Loucy (cell line): ENCODE measurements around the gene OR2F1.

Source experiments
- H2AFZ ChIP-seq: fragments of 200-600 bp; sonication (generic); 2 replicates; pipeline ENCODE4 v1.6.0; 2016; ENCODE audit warnings: antibody characterized with exemption, mild to moderate bottlenecking, low read length, moderate library complexity
- H3F3A ChIP-seq: fragments of 200-600 bp; 2 replicates; pipeline ENCODE4 v1.6.0; 2016; ENCODE audit warnings: antibody characterized with exemption, low read depth, mild to moderate bottlenecking
- H3K27me3 ChIP-seq: fragments of 200-600 bp; sonication (generic); 2 replicates; pipeline ENCODE4 v1.6.1; 2014; ENCODE audit warnings: low read length, mild to moderate bottlenecking; ENCODE audit not compliant: insufficient read depth, poor library complexity, severe bottlenecking
- H3K36me3 ChIP-seq: fragments of 200-600 bp; sonication (generic); 2 replicates; pipeline ENCODE4 v1.6.1; 2016; ENCODE audit warnings: low read length; ENCODE audit not compliant: insufficient read depth
- H3K4me1 ChIP-seq: fragments of 200-600 bp; sonication (generic); 2 replicates; pipeline ENCODE4 v1.5.1; 2014; ENCODE audit warnings: low read length, mild to moderate bottlenecking; ENCODE audit not compliant: insufficient read depth, poor library complexity, severe bottlenecking
- H3K4me2 ChIP-seq: fragments of 200-600 bp; sonication (generic); 2 replicates; pipeline ENCODE4 v1.6.0; 2014; ENCODE audit warnings: antibody characterized with exemption, low read length, low read depth, mild to moderate bottlenecking; ENCODE audit not compliant: poor library complexity, severe bottlenecking
- H3K4me3 ChIP-seq: fragments of 200-600 bp; sonication (generic); 2 replicates; pipeline ENCODE4 v1.5.1; 2014; ENCODE audit warnings: low read length, mild to moderate bottlenecking, mixed read lengths; ENCODE audit not compliant: poor library complexity, severe bottlenecking
- H3K79me2 ChIP-seq: fragments of 200-600 bp; sonication (generic); 2 replicates; pipeline ENCODE4 v1.6.1; 2014; ENCODE audit warnings: low read length; ENCODE audit not compliant: insufficient read depth
- H3K9ac ChIP-seq: fragments of 200-600 bp; sonication (generic); 2 replicates; pipeline ENCODE4 v1.6.0; 2014; ENCODE audit warnings: mild to moderate bottlenecking, low read depth, low read length, moderate library complexity; ENCODE audit not compliant: poor library complexity, severe bottlenecking
- H3K9me2 ChIP-seq: fragments of 200-600 bp; sonication (generic); replicated peaks from 2 replicates; pipeline ENCODE4 v1.6.1; 2016; ENCODE audit warnings: low read depth, low read length, mixed read lengths
- H3K9me3 ChIP-seq: fragments of 200-600 bp; sonication (generic); 2 replicates; pipeline ENCODE4 v1.6.1; 2014; ENCODE audit warnings: mild to moderate bottlenecking, antibody characterized with exemption, low read length, low read depth; ENCODE audit not compliant: insufficient read depth
- H4K20me1 ChIP-seq: fragments of 200-600 bp; sonication (generic); 2 replicates; pipeline ENCODE4 v1.6.0; 2014; ENCODE audit warnings: antibody characterized with exemption, low read length, mild to moderate bottlenecking; ENCODE audit not compliant: insufficient read depth, poor library complexity, severe bottlenecking
- EZH2phosphoT487 ChIP-seq: fragments of 200-600 bp; IDR thresholded peaks from 2 replicates; pipeline ENCODE4 v1.6.1; 2018; ENCODE audit warnings: antibody characterized with exemption, mild to moderate bottlenecking, moderate library complexity, borderline replicate concordance
- TF ChIP-seq, protein P1 (sequence below): fragments of 200-600 bp; sonication (generic); conservative IDR thresholded peaks from 2 replicates; pipeline ENCODE4 v1.5.1; 2014; ENCODE audit warnings: mild to moderate bottlenecking, antibody characterized with exemption, low read length

Gene OR2F1

DNA sequence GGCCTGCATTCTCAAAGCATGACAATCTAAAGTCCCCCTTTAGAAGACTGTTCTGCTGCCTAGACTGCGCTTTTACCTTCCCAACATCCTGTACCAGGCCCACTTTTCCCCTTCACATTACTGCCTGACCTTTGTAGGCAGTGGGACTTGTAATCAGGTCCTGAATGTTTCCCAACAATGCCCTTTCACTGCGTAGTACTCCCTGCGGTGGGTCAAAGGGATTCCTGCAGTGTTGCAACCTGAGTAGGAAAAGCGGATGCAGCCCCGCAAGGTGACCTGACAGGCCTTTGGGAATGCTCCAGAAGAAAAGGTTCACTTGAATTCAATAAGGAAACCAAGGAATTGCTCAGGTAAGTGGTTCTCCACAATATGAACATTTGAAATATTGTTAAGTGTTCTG, 47.7 kb upstream of the OR2F1 start:
- H3K9ac ChIP-seq: no peak overlapping the region
- H3K79me2 ChIP-seq: no peaks in the 10 kb centered on the region
- H2AFZ ChIP-seq: no peak overlapping the region
- H3K27me3 ChIP-seq: no peaks in the 10 kb centered on the region
- H4K20me1 ChIP-seq: no peaks in the 10 kb centered on the region
- no peaks in the 10 kb centered on the region for H3F3A ChIP-seq
- no peak for TF ChIP-seq EZH2phosphoT487
- TF ChIP-seq, protein P1, sequence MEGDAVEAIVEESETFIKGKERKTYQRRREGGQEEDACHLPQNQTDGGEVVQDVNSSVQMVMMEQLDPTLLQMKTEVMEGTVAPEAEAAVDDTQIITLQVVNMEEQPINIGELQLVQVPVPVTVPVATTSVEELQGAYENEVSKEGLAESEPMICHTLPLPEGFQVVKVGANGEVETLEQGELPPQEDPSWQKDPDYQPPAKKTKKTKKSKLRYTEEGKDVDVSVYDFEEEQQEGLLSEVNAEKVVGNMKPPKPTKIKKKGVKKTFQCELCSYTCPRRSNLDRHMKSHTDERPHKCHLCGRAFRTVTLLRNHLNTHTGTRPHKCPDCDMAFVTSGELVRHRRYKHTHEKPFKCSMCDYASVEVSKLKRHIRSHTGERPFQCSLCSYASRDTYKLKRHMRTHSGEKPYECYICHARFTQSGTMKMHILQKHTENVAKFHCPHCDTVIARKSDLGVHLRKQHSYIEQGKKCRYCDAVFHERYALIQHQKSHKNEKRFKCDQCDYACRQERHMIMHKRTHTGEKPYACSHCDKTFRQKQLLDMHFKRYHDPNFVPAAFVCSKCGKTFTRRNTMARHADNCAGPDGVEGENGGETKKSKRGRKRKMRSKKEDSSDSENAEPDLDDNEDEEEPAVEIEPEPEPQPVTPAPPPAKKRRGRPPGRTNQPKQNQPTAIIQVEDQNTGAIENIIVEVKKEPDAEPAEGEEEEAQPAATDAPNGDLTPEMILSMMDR: no peak
- H3K4me2 ChIP-seq: no peak overlapping the region
- H3K9me3 ChIP-seq: no peaks in the 10 kb centered on the region
- no peaks in the 10 kb centered on the region for H3K4me1 ChIP-seq
- no peaks in the 10 kb centered on the region for H3K9me2 ChIP-seq
- H3K4me3 ChIP-seq: no peak overlapping the region
- H3K36me3 ChIP-seq: no peaks in the 10 kb centered on the region

GRCh38 chr7:143908120-143908519, 46.5 kb upstream of the OR2F1 start:
- Histone ChIP-seq H3K9me2 (no peaks in the 10 kb centered on the region), H3K4me1 (no peaks in the 10 kb centered on the region), H3K9me3 (no peaks in the 10 kb centered on the region), H3K27me3 (no peaks in the 10 kb centered on the region), H3K4me2 (no peak overlapping the region), H2AFZ (no peak overlapping the region), H3K9ac (no peak overlapping the region), H3F3A (no peaks in the 10 kb centered on the region), H3K36me3 (no peaks in the 10 kb centered on the region), H3K79me2 (no peaks in the 10 kb centered on the region), H3K4me3 (no peak overlapping the region), H4K20me1 (no peaks in the 10 kb centered on the region)
- TF ChIP-seq, protein P1: no peak
- TF ChIP-seq EZH2phosphoT487: no peak

DNA sequence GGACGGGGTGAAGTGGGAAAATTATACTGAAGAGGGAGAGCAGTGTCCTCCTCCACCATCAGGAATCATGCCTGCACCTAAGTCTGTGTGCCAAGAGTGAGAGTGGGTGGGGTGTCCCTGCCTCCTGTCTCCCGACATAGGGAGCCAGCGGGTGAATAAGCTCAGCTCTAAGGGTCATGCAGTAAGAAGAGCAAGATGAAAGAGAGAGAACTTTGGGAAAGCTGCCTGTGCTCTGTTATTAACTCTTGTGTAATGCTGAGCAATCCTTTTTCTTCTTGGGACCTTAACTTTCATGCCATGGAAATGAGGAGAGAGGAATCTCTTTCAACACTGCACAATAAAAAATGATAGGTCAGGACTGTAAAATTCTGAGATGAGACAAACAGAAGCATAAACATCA, 44.8 kb upstream of the OR2F1 start:
- H3K9ac ChIP-seq: no peak overlapping the region
- no peak overlapping the region for H3K4me2 ChIP-seq
- no peaks in the 10 kb centered on the region for H3K36me3 ChIP-seq

More for the DNA sequence above, 44.8 kb upstream of the OR2F1 start:
- no peaks in the 10 kb centered on the region for H3K9me2 ChIP-seq
- no peaks in the 10 kb centered on the region for H3K4me1 ChIP-seq
- no peaks in the 10 kb centered on the region for H3K27me3 ChIP-seq
- no peaks in the 10 kb centered on the region for H3K9me3 ChIP-seq
- no peaks in the 10 kb centered on the region for H3F3A ChIP-seq
- H2AFZ ChIP-seq: no peak overlapping the region
- no peaks in the 10 kb centered on the region for H4K20me1 ChIP-seq
- H3K4me3 ChIP-seq: no peak overlapping the region
- TF ChIP-seq, protein P1: no peak
- no peak for TF ChIP-seq EZH2phosphoT487
- no peaks in the 10 kb centered on the region for H3K79me2 ChIP-seq
